BLaER1 (cell line): ENCODE results near the gene C1QTNF2.

Experiments used
- H3K27ac ChIP-seq: shearing (Covaris generic); formaldehyde crosslinking; 2 replicates; pipeline ENCODE4 v1.8.1; 2022
- H3K27me3 ChIP-seq: shearing (Covaris generic); formaldehyde crosslinking; 2 replicates; pipeline ENCODE4 v1.8.1; 2022
- H3K36me3 ChIP-seq: shearing (Covaris generic); formaldehyde crosslinking; 2 replicates; pipeline ENCODE4 v1.8.1; 2022
- H3K4me1 ChIP-seq: shearing (Covaris generic); formaldehyde crosslinking; 2 replicates; pipeline ENCODE4 v1.8.1; 2022
- H3K4me2 ChIP-seq: shearing (Covaris generic); formaldehyde crosslinking; 2 replicates; pipeline ENCODE4 v1.8.1; 2022
- H3K4me3 ChIP-seq: shearing (Covaris generic); formaldehyde crosslinking; 2 replicates; pipeline ENCODE4 v1.8.1; 2022
- H3K9ac ChIP-seq: shearing (Covaris generic); formaldehyde crosslinking; 2 replicates; pipeline ENCODE4 v1.8.1; 2022
- H3K9me3 ChIP-seq: shearing (Covaris generic); formaldehyde crosslinking; 2 replicates; pipeline ENCODE4 v1.8.1; 2022
- H4K20me1 ChIP-seq: shearing (Covaris generic); formaldehyde crosslinking; 2 replicates; pipeline ENCODE4 v1.8.1; 2022
- Cebpa-rat ChIP-seq: shearing (Covaris generic); IDR thresholded peaks from 2 replicates; pipeline ENCODE4 v1.8.1; 2022

C1QTNF2 gene

GRCh38 chr5:160326981-160327380 lies 43.4 kb downstream of the C1QTNF2 start:
- 0 out of 2 replicates have a peak, but pooled peaks cover 4% of the 10 kb centered on the region for H3K4me1 ChIP-seq
- H3K4me3 ChIP-seq = no peak overlapping the region
- no peaks in the 10 kb centered on the region for H4K20me1 ChIP-seq
- no peak overlapping the region for H3K27ac ChIP-seq
- no peaks in the 10 kb centered on the region for H3K36me3 ChIP-seq
- no peak for TF ChIP-seq Cebpa-rat
- no peaks in the 10 kb centered on the region for H3K9me3 ChIP-seq
- no peak overlapping the region for H3K4me2 ChIP-seq
- no peak overlapping the region for H3K9ac ChIP-seq
- no peaks in the 10 kb centered on the region; the same call in 1 of the 2 replicates for H3K27me3 ChIP-seq

DNA sequence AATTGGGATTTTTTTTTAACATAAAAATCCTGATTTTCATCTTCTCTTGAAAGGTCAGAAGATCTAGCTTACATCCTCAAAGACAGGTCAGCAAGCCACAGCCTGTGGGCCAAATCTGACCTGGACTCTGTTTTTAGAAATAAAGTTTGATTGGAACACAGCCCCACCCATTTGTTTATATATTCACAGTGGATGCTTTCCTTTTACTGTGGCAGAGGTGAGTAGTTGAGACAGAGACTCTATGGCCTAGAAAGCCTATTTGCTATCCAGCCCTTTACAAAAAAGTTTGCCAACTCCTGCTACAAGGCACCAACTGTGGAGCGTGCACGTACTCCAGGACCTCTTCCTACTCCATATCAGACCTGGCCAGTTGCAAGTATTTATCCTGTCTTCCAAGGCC lies 44.7 kb downstream of the C1QTNF2 start:
- no peaks in the 10 kb centered on the region for H4K20me1 ChIP-seq
- 0 out of 2 replicates have a peak, but pooled peaks cover 4% of the 10 kb centered on the region for H3K4me1 ChIP-seq
- no peak overlapping the region for H3K9ac ChIP-seq
- no peaks in the 10 kb centered on the region; the same call in 1 of the 2 replicates for H3K27me3 ChIP-seq
- TF ChIP-seq Cebpa-rat = no peak
- no peaks in the 10 kb centered on the region for H3K36me3 ChIP-seq
- H3K27ac ChIP-seq = no peak overlapping the region
- H3K4me2 ChIP-seq = no peak overlapping the region
- no peaks in the 10 kb centered on the region for H3K9me3 ChIP-seq
- no peak overlapping the region for H3K4me3 ChIP-seq

- H3K4me1 ChIP-seq = 0 out of 2 replicates have a peak, but pooled peaks cover 4% of the 10 kb centered on the region
Measured at GRCh38 chr5:160324886-160325285, 45.5 kb downstream of the C1QTNF2 start.

DNA sequence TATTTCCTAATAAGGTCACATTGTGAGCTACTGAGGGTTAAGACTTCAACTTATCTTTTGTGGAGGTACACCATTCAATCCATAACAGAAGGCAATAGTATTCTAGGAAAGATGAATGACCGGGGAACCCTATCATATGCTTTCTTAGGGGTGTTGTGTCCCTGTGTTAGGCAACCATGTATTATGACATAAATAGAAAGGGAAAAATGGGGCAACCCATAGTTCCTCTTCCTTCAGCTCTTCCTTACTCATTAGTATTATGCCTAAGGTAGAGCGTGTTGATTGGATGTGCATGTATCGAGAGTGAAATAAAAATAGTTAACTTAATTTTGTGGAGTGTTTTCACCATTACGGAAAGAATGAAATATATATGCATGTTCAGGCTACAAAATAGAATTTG lies 52.0 kb downstream of the C1QTNF2 start:
- H3K9ac ChIP-seq = no peak overlapping the region
- no peaks in the 10 kb centered on the region for H3K4me1 ChIP-seq
- H4K20me1 ChIP-seq = no peaks in the 10 kb centered on the region
- no peaks in the 10 kb centered on the region for H3K9me3 ChIP-seq
- H3K36me3 ChIP-seq = no peaks in the 10 kb centered on the region
- H3K27me3 ChIP-seq = peaks cover 11% of the 10 kb centered on the region
- H3K27ac ChIP-seq = no peak overlapping the region
- TF ChIP-seq Cebpa-rat = no peak
- H3K4me3 ChIP-seq = no peak overlapping the region
- no peak overlapping the region for H3K4me2 ChIP-seq

More at GRCh38 chr5:160324886-160325285, 45.5 kb downstream of the C1QTNF2 start:
- Histone ChIP-seq H3K36me3 (no peaks in the 10 kb centered on the region), H3K27me3 (no peaks in the 10 kb centered on the region; the same call in 1 of the 2 replicates), H4K20me1 (no peaks in the 10 kb centered on the region), H3K4me3 (no peak overlapping the region), H3K4me2 (no peak overlapping the region), H3K27ac (no peak overlapping the region), H3K9ac (no peak overlapping the region), H3K9me3 (no peaks in the 10 kb centered on the region)
- no peak for TF ChIP-seq Cebpa-rat

DNA sequence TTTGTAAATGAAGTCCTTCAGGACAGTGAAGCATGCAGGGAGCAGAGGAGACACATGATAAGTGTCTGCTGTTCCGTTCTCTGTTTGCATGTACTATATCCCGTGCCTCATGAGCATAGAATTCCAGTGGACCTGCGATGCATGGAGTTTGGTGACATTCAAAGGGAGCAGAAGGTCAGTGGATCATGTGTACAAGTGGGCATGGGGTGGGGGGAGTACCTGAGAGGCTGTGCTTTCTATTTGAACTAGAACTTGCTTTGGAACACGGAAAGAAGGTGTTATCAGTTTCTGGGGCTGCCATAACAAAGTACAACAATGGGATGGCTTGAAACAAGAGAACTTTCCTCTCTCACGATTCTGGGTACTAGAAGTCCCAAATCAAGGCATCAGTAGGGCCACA lies 53.0 kb downstream of the C1QTNF2 start:
- Histone ChIP-seq H3K9me3 (no peaks in the 10 kb centered on the region), H4K20me1 (peaks cover 5% of the 10 kb centered on the region; the same call in 1 of the 2 replicates), H3K36me3 (no peaks in the 10 kb centered on the region), H3K9ac (no peak overlapping the region), H3K4me3 (no peak overlapping the region), H3K27me3 (peaks cover 21% of the 10 kb centered on the region), H3K4me2 (no peak overlapping the region), H3K4me1 (peaks cover 7% of the 10 kb centered on the region; the same call in 1 of the 2 replicates), H3K27ac (no peak overlapping the region)
- no peak for TF ChIP-seq Cebpa-rat

GRCh38 chr5:160315968-160316367 lies 54.5 kb downstream of the C1QTNF2 start:
- Histone ChIP-seq H3K4me1 (peaks cover 19% of the 10 kb centered on the region; the same call in 1 of the 2 replicates), H4K20me1 (peaks cover 18% of the 10 kb centered on the region; the same call in 1 of the 2 replicates), H3K4me3 (no peak overlapping the region), H3K36me3 (no peaks in the 10 kb centered on the region), H3K9ac (no peak overlapping the region), H3K27ac (no peak overlapping the region), H3K9me3 (no peaks in the 10 kb centered on the region), H3K4me2 (0 out of 2 replicates have a peak overlapping the region, but pooled peaks have one; percentile 8), H3K27me3 (peaks cover 36% of the 10 kb centered on the region)
- TF ChIP-seq Cebpa-rat = no peak

GRCh38 chr5:160312960-160313727 lies 57.3 kb downstream of the C1QTNF2 start:
- H3K9me3 ChIP-seq = no peaks in the 10 kb centered on the region
- no peak for TF ChIP-seq Cebpa-rat
- peaks cover 57% of the 10 kb centered on the region for H3K27me3 ChIP-seq
- H3K36me3 ChIP-seq = peaks cover 2% of the 10 kb centered on the region; the same call in 1 of the 2 replicates
- peak overlapping the region; percentile 85 for H3K4me2 ChIP-seq
- peak overlapping the region; percentile 74 for H3K4me3 ChIP-seq
- peaks cover 34% of the 10 kb centered on the region for H4K20me1 ChIP-seq
- peak overlapping the region; percentile 69; the same call in 1 of the 2 replicates for H3K9ac ChIP-seq
- no peak overlapping the region; the same call in 1 of the 2 replicates for H3K27ac ChIP-seq
- peaks cover 22% of the 10 kb centered on the region; the same call in 1 of the 2 replicates for H3K4me1 ChIP-seq

- peaks cover 57% of the 10 kb centered on the region for H3K27me3 ChIP-seq
- H3K9ac ChIP-seq = peak within 1 kb of the TSS; percentile 69
- peak within 1 kb of the TSS; percentile 74 for H3K4me3 ChIP-seq
- no peak for TF ChIP-seq Cebpa-rat
- H3K4me2 ChIP-seq = peak within 1 kb of the TSS; percentile 85
- no peaks in the 10 kb centered on the region for H3K9me3 ChIP-seq
- peak within 1 kb of the TSS; percentile 58 for H3K27ac ChIP-seq
- peaks cover 34% of the 10 kb centered on the region for H4K20me1 ChIP-seq
- peaks cover 22% of the 10 kb centered on the region; the same call in 1 of the 2 replicates for H3K4me1 ChIP-seq
- H3K36me3 ChIP-seq = peaks cover 7% of the 10 kb centered on the region; the same call in 1 of the 2 replicates
Measured at GRCh38 chr5:160312134-160312959, 58.1 kb downstream of the C1QTNF2 start, which contains the start of gene CCNJL. TSS of gene CCNJL (minus strand) at chr5:160312564. CDS start at chr5:160311923, 641 bp downstream.

DNA sequence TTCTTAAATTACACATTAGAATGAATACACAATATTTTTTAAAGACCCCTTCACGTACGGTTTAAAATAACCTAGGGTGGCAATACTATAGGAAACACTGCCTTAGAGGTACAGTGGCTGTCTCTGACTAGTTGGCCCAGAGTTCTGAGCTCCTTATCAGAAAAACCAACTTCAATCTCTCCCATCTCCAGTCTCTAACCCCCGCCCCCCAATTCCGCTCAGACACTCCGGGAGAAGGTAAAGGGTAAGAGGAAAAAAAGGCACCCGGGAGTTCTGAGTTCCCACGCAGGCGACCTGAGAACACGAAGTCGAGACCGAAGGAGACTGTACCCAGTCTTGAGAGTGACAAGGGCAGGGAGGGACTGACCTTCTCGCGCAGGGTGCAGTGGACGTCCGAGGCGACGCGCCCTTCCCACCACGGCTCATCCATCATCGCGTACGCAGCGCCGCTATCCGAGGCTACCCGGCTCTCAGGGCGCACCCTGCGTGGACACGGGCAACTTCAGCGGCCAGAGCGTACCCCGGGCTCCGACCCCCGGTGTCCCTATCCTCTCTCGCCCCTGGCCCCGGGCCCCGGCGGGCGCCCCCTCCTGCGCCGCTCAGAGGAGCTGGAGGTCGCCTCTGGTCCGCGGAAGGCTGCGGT lies 58.8 kb downstream of the C1QTNF2 start:
- H3K27me3 ChIP-seq = peaks cover 57% of the 10 kb centered on the region

More for the DNA sequence above, 58.8 kb downstream of the C1QTNF2 start:
- Histone ChIP-seq H3K9me3 (no peaks in the 10 kb centered on the region), H4K20me1 (peaks cover 34% of the 10 kb centered on the region), H3K36me3 (peaks cover 7% of the 10 kb centered on the region; the same call in 1 of the 2 replicates), H3K27ac (no peak overlapping the region), H3K4me3 (peak overlapping the region; percentile 74), H3K4me2 (peak overlapping the region; percentile 85), H3K9ac (peak overlapping the region; percentile 69), H3K4me1 (peaks cover 22% of the 10 kb centered on the region; the same call in 1 of the 2 replicates)
- TF ChIP-seq Cebpa-rat = no peak
